Embryonic facial prominence (tissue), 1 donor: ENCODE results near the gene CTAGE9.
"Not testable (repeated sequence)": the region's sequence is repeated elsewhere in the genome, so short reads cannot be mapped to it uniquely, and the experiment has no call there.

ENCODE experiments used
- DNase-seq: peaks from one replicate; pipeline ENCODE4 v3.0.0-alpha.2; 2016; ENCODE audit errors: extremely low spot score

The CTAGE9 gene

GRCh38 chr6:131728296-131728939, 17.6 kb upstream of the CTAGE9 start:
- peak; percentile 9 for DNase-seq

GRCh38 chr6:131727868-131728267, 17.1 kb upstream of the CTAGE9 start:
- DNase-seq: no peak

GRCh38 chr6:131727467-131727866, 16.6 kb upstream of the CTAGE9 start:
- DNase-seq: no peak

GRCh38 chr6:131724114-131724513, 13.3 kb upstream of the CTAGE9 start:
- no peak for DNase-seq

GRCh38 chr6:131721161-131721560, 10.3 kb upstream of the CTAGE9 start:
- no peak for DNase-seq

GRCh38 chr6:131717836-131718542, 7.2 kb upstream of the CTAGE9 start:
- no peak for DNase-seq

- not testable (repeated sequence) for DNase-seq
Measured at GRCh38 chr6:131715567-131715966, 4.8 kb upstream of the CTAGE9 start.

GRCh38 chr6:131703905-131704304, 6.9 kb downstream of the CTAGE9 start:
- DNase-seq: not testable (repeated sequence)

- DNase-seq: not testable (repeated sequence)
Measured at GRCh38 chr6:131700851-131701250, 10.0 kb downstream of the CTAGE9 start.

- DNase-seq: no peak
Measured at GRCh38 chr6:131696956-131697355, 13.9 kb downstream of the CTAGE9 start.

GRCh38 chr6:131694832-131695426, 15.9 kb downstream of the CTAGE9 start:
- peak; percentile 30 for DNase-seq

GRCh38 chr6:131693384-131693783, 17.4 kb downstream of the CTAGE9 start:
- no peak for DNase-seq

- no peak for DNase-seq
Measured at GRCh38 chr6:131692589-131692988, 18.2 kb downstream of the CTAGE9 start.

- no peak for DNase-seq
Measured at GRCh38 chr6:131692031-131692430, 18.8 kb downstream of the CTAGE9 start.

GRCh38 chr6:131688286-131688685, 22.5 kb downstream of the CTAGE9 start:
- DNase-seq: no peak

- no peak for DNase-seq
Measured at GRCh38 chr6:131687022-131687421, 23.8 kb downstream of the CTAGE9 start.

GRCh38 chr6:131685266-131685780, 25.5 kb downstream of the CTAGE9 start:
- DNase-seq: no peak

GRCh38 chr6:131683479-131683878, 27.3 kb downstream of the CTAGE9 start:
- no peak for DNase-seq

- DNase-seq: no peak
Measured at GRCh38 chr6:131682442-131682841, 28.4 kb downstream of the CTAGE9 start.

- DNase-seq: no peak
Measured at GRCh38 chr6:131681585-131681984, 29.2 kb downstream of the CTAGE9 start.

GRCh38 chr6:131680868-131681267, 29.9 kb downstream of the CTAGE9 start:
- no peak for DNase-seq

GRCh38 chr6:131678442-131678841, 32.4 kb downstream of the CTAGE9 start:
- no peak for DNase-seq

GRCh38 chr6:131673184-131673583, 37.6 kb downstream of the CTAGE9 start:
- DNase-seq: no peak
